GM18951 (cell line): ENCODE data around the gene CD248.
"Not testable (repeated sequence)": the region's sequence is repeated elsewhere in the genome, so short reads cannot be mapped to it uniquely, and the experiment has no call there.

Experiments used
- POLR2A ChIP-seq: IDR thresholded peaks from 4 replicates; pipeline ENCODE4 v1.6.1; 2011; ENCODE audit warnings: mild to moderate bottlenecking; ENCODE audit not compliant: insufficient read length, insufficient read depth; ENCODE audit errors: extremely low read depth
- in situ Hi-C: fragments of 300-500 bp; cut with MboI; formaldehyde crosslinking; loops from one replicate; pipeline ENCODE4 v1.12.0; 2022; ENCODE audit warnings: low sequenced_read_pairs, mixed read lengths, inconsistent platforms; ENCODE audit not compliant: unreplicated experiment

Gene CD248

GRCh38 chr11:66281001-66281400 is 35.8 kb downstream of the CD248 start:
- in situ Hi-C loops, result no loop called here

GRCh38 chr11:66280428-66280827 is 36.4 kb downstream of the CD248 start:
- in situ Hi-C loops, result no loop called here
- no peak for TF ChIP-seq POLR2A

More at GRCh38 chr11:66281001-66281400, 35.8 kb downstream of the CD248 start:
- TF ChIP-seq POLR2A, result no peak

- TF ChIP-seq POLR2A, result no peak
- in situ Hi-C loops, result no loop called here
Measured at GRCh38 chr11:66279092-66279734, 37.6 kb downstream of the CD248 start.

- no peak for TF ChIP-seq POLR2A
- in situ Hi-C loops, result no loop called here
Measured at GRCh38 chr11:66278363-66279091, 38.3 kb downstream of the CD248 start.

- no peak for TF ChIP-seq POLR2A
- in situ Hi-C loops, result no loop called here
Measured at GRCh38 chr11:66277471-66278362, 39.1 kb downstream of the CD248 start, which contains the start of gene CNIH2. Gene CNIH2 (plus strand): TSS chr11:66278175. CDS start chr11:66278457, 282 bp downstream.

- in situ Hi-C loops, result not testable (repeated sequence)
Measured at GRCh38 chr11:66277064-66277463, 39.8 kb downstream of the CD248 start.

GRCh38 chr11:66276619-66277018 is 40.2 kb downstream of the CD248 start:
- in situ Hi-C loops, result not testable (repeated sequence)

- in situ Hi-C loops, result no loop called here
- TF ChIP-seq POLR2A, result no peak
Measured at GRCh38 chr11:66275984-66276612, 40.7 kb downstream of the CD248 start.

- no peak for TF ChIP-seq POLR2A
- in situ Hi-C loops, result no loop called here
Measured at GRCh38 chr11:66275396-66275795, 41.4 kb downstream of the CD248 start.

- TF ChIP-seq POLR2A, result no peak
- in situ Hi-C loops, result no loop called here
Measured at GRCh38 chr11:66274219-66274618, 42.6 kb downstream of the CD248 start.

GRCh38 chr11:66272596-66272995 is 44.2 kb downstream of the CD248 start:
- in situ Hi-C loops, result no loop called here
- no peak for TF ChIP-seq POLR2A

- no peak for TF ChIP-seq POLR2A
- in situ Hi-C loops, result no loop called here
Measured at GRCh38 chr11:66271816-66272215, 45.0 kb downstream of the CD248 start.
